ENCODE measurements around the gene NLRC3. TPM values are rescaled to one million over a fixed set of nuclear protein-coding genes. Genes with fewer than 3 reads are reported as not detected.
A peak's percentile ranks its signal among the peaks of the same experiment; 100 is the strongest.

Gene NLRC3
- total RNA-seq, 2 experiments from 2014 or later, result 14.4 TPM

GRCh38 chr16:3548859-3549258 lies 28.3 kb downstream of the NLRC3 start:
- intact Hi-C loops (cut with micrococcal nuclease), result no loop called here
- peaks cover 29% of the 10 kb centered on the region for H3K36me3 Mint-ChIP-seq (ENCODE audit: low read depth)
- CTCF ChIA-PET, result no interaction called here

GRCh38 chr16:3548445-3548844 lies 28.8 kb downstream of the NLRC3 start:
- CTCF ChIA-PET, result no interaction called here
- H3K27ac Mint-ChIP-seq, result peak overlapping the region; percentile 46
- no peak overlapping the region for H3K4me3 Mint-ChIP-seq
- intact Hi-C loops (cut with micrococcal nuclease), result no loop called here
- peaks cover 2% of the 10 kb centered on the region for H3K4me1 Mint-ChIP-seq (ENCODE audit: low read depth)
- no peaks in the 10 kb centered on the region for H3K27me3 Mint-ChIP-seq (ENCODE audit: low read depth)
- H3K36me3 Mint-ChIP-seq (ENCODE audit: low read depth), result peaks cover 29% of the 10 kb centered on the region
- no peak for DNase-seq
- H3K9me3 Mint-ChIP-seq, result no peaks in the 10 kb centered on the region

More at GRCh38 chr16:3548859-3549258, 28.3 kb downstream of the NLRC3 start:
- Mint-ChIP-seq H3K27me3 (ENCODE audit: low read depth) (no peaks in the 10 kb centered on the region), H3K4me1 (ENCODE audit: low read depth) (peaks cover 2% of the 10 kb centered on the region), H3K4me3 (no peak overlapping the region), H3K9me3 (no peaks in the 10 kb centered on the region), H3K27ac (peak overlapping the region; percentile 46)
- no peak for DNase-seq

- Mint-ChIP-seq H3K36me3 (ENCODE audit: low read depth) (peaks cover 23% of the 10 kb centered on the region), H3K27me3 (ENCODE audit: low read depth) (no peaks in the 10 kb centered on the region), H3K4me3 (no peak overlapping the region), H3K9me3 (no peaks in the 10 kb centered on the region), H3K27ac (no peak overlapping the region), H3K4me1 (ENCODE audit: low read depth) (peaks cover 2% of the 10 kb centered on the region)
- intact Hi-C loops (cut with micrococcal nuclease), result no loop called here
- DNase-seq, result no peak
- CTCF ChIA-PET, result no interaction called here
Observed at GRCh38 chr16:3546986-3547682, 30.1 kb downstream of the NLRC3 start.

- Mint-ChIP-seq H3K27ac (no peak overlapping the region), H3K4me3 (no peak overlapping the region), H3K9me3 (no peaks in the 10 kb centered on the region), H3K27me3 (ENCODE audit: low read depth) (no peaks in the 10 kb centered on the region), H3K36me3 (ENCODE audit: low read depth) (peaks cover 5% of the 10 kb centered on the region), H3K4me1 (ENCODE audit: low read depth) (peaks cover 2% of the 10 kb centered on the region)
- intact Hi-C loops (cut with micrococcal nuclease), result no loop called here
- CTCF ChIA-PET, result no interaction called here
- no peak for DNase-seq
Observed at GRCh38 chr16:3542601-3543373, 34.4 kb downstream of the NLRC3 start.

- DNase-seq, result no peak
- no peaks in the 10 kb centered on the region for H3K27me3 Mint-ChIP-seq (ENCODE audit: low read depth)
- intact Hi-C loops (cut with micrococcal nuclease), result no loop called here
- H3K4me3 Mint-ChIP-seq, result no peak overlapping the region
- CTCF ChIA-PET, result no interaction called here
- H3K27ac Mint-ChIP-seq, result no peak overlapping the region
- H3K4me1 Mint-ChIP-seq (ENCODE audit: low read depth), result peaks cover 2% of the 10 kb centered on the region
- no peaks in the 10 kb centered on the region for H3K9me3 Mint-ChIP-seq
- H3K36me3 Mint-ChIP-seq (ENCODE audit: low read depth), result peaks cover 5% of the 10 kb centered on the region
Observed at GRCh38 chr16:3541527-3542155, 35.6 kb downstream of the NLRC3 start.

GRCh38 chr16:3538222-3538621 lies 39.0 kb downstream of the NLRC3 start:
- no peaks in the 10 kb centered on the region for H3K27me3 Mint-ChIP-seq (ENCODE audit: low read depth)
- no peaks in the 10 kb centered on the region for H3K4me1 Mint-ChIP-seq (ENCODE audit: low read depth)
- no peak overlapping the region for H3K27ac Mint-ChIP-seq
- DNase-seq, result no peak
- intact Hi-C loops (cut with micrococcal nuclease), result no loop called here
- CTCF ChIA-PET, result interaction anchor here (0.6 kb wide), 1 partner anchor 23 kb away, joined by 6 read pairs; no protein-coding TSS in a partner anchor
- H3K36me3 Mint-ChIP-seq (ENCODE audit: low read depth), result peaks cover 11% of the 10 kb centered on the region
- no peaks in the 10 kb centered on the region for H3K9me3 Mint-ChIP-seq
- no peak overlapping the region for H3K4me3 Mint-ChIP-seq

GRCh38 chr16:3536851-3537250 lies 40.4 kb downstream of the NLRC3 start:
- Mint-ChIP-seq H3K4me1 (ENCODE audit: low read depth) (no peaks in the 10 kb centered on the region), H3K9me3 (no peaks in the 10 kb centered on the region), H3K27me3 (ENCODE audit: low read depth) (no peaks in the 10 kb centered on the region), H3K36me3 (ENCODE audit: low read depth) (peaks cover 14% of the 10 kb centered on the region), H3K4me3 (no peak overlapping the region), H3K27ac (no peak overlapping the region)
- DNase-seq, result no peak
- CTCF ChIA-PET, result interaction anchor here (0.9 to 1.0 kb wide), 2 partner anchors 11 to 31 kb away, joined by 3 read pairs; no protein-coding TSS in a partner anchor
- intact Hi-C loops (cut with micrococcal nuclease), result no loop called here

- intact Hi-C loops (cut with micrococcal nuclease), result no loop called here
- DNase-seq, result no peak
- no peaks in the 10 kb centered on the region for H3K27me3 Mint-ChIP-seq (ENCODE audit: low read depth)
- H3K27ac Mint-ChIP-seq, result no peak overlapping the region
- CTCF ChIA-PET, result interaction anchor here (0.9 to 1.0 kb wide), 2 partner anchors 11 to 31 kb away, joined by 3 read pairs; no protein-coding TSS in a partner anchor
- H3K4me1 Mint-ChIP-seq (ENCODE audit: low read depth), result no peaks in the 10 kb centered on the region
- no peaks in the 10 kb centered on the region for H3K9me3 Mint-ChIP-seq
- peaks cover 17% of the 10 kb centered on the region for H3K36me3 Mint-ChIP-seq (ENCODE audit: low read depth)
- H3K4me3 Mint-ChIP-seq, result no peak overlapping the region
Observed at GRCh38 chr16:3536271-3536731, 40.9 kb downstream of the NLRC3 start.

GRCh38 chr16:3534126-3534525 lies 43.1 kb downstream of the NLRC3 start:
- CTCF ChIA-PET, result no interaction called here
- H3K27me3 Mint-ChIP-seq (ENCODE audit: low read depth), result no peaks in the 10 kb centered on the region
- intact Hi-C loops (cut with micrococcal nuclease), result no loop called here
- DNase-seq, result no peak
- H3K27ac Mint-ChIP-seq, result peak overlapping the region; percentile 40
- no peak overlapping the region for H3K4me3 Mint-ChIP-seq
- no peaks in the 10 kb centered on the region for H3K9me3 Mint-ChIP-seq
- H3K36me3 Mint-ChIP-seq (ENCODE audit: low read depth), result peaks cover 13% of the 10 kb centered on the region
- H3K4me1 Mint-ChIP-seq (ENCODE audit: low read depth), result no peaks in the 10 kb centered on the region

GRCh38 chr16:3532741-3533140 lies 44.5 kb downstream of the NLRC3 start:
- H3K4me1 Mint-ChIP-seq (ENCODE audit: low read depth), result no peaks in the 10 kb centered on the region
- no peak overlapping the region for H3K4me3 Mint-ChIP-seq
- intact Hi-C loops (cut with micrococcal nuclease), result no loop called here
- DNase-seq, result no peak
- H3K27ac Mint-ChIP-seq, result peak overlapping the region; percentile 24
- CTCF ChIA-PET, result interaction anchor here (0.6 kb wide), 1 partner anchor 1124 kb away, joined by 4 read pairs; no protein-coding TSS in a partner anchor
- peaks cover 14% of the 10 kb centered on the region for H3K36me3 Mint-ChIP-seq (ENCODE audit: low read depth)
- no peaks in the 10 kb centered on the region for H3K27me3 Mint-ChIP-seq (ENCODE audit: low read depth)
- no peaks in the 10 kb centered on the region for H3K9me3 Mint-ChIP-seq

GRCh38 chr16:3530371-3530914 lies 46.8 kb downstream of the NLRC3 start:
- CTCF ChIA-PET, result no interaction called here
- no peak for DNase-seq
- Mint-ChIP-seq H3K27ac (no peak overlapping the region), H3K4me3 (no peak overlapping the region), H3K4me1 (ENCODE audit: low read depth) (peaks cover 4% of the 10 kb centered on the region), H3K9me3 (no peaks in the 10 kb centered on the region), H3K27me3 (ENCODE audit: low read depth) (no peaks in the 10 kb centered on the region), H3K36me3 (ENCODE audit: low read depth) (peaks cover 11% of the 10 kb centered on the region)
- intact Hi-C loops (cut with micrococcal nuclease), result no loop called here

GRCh38 chr16:3529175-3529574 lies 48.0 kb downstream of the NLRC3 start:
- peaks cover 4% of the 10 kb centered on the region for H3K4me1 Mint-ChIP-seq (ENCODE audit: low read depth)
- intact Hi-C loops (cut with micrococcal nuclease), result loop anchor here (5.0 kb wide), 1 partner anchor 138 kb away; no protein-coding TSS in a partner anchor
- H3K27ac Mint-ChIP-seq, result no peak overlapping the region
- H3K4me3 Mint-ChIP-seq, result no peak overlapping the region
- DNase-seq, result no peak
- CTCF ChIA-PET, result no interaction called here
- peaks cover 12% of the 10 kb centered on the region for H3K36me3 Mint-ChIP-seq (ENCODE audit: low read depth)
- no peaks in the 10 kb centered on the region for H3K27me3 Mint-ChIP-seq (ENCODE audit: low read depth)
- H3K9me3 Mint-ChIP-seq, result no peaks in the 10 kb centered on the region

All from activated naive CD4-positive, alpha-beta T cell treated with anti-CD3 and anti-CD28 coated beads for 36 hours (primary cell).